Activated T-helper 2 cell treated with anti-CD3 and anti-CD28 coated beads, Interferon-gamma antibody, Interleukin-2, Interleukin-4, amounts not matched to agents 10 μg/mL and 5 μg/mL and 100 μg/mL, durations not matched to agents 14 hours and 24 hours and 36 hours (primary cell): ENCODE results near the gene ARL5C. TPM values are rescaled to one million over a fixed set of nuclear protein-coding genes. Genes with fewer than 3 reads are reported as not detected.

ENCODE experiments used
- DNase-seq: peaks from one replicate; pipeline ENCODE4 v3.0.0; 2021; ENCODE audit warnings: low spot score
- H3K27ac Mint-ChIP-seq: one replicate; pipeline ENCODE4 v1.8.0; 2021; ENCODE audit warnings: mixed read lengths
- H3K27me3 Mint-ChIP-seq: one replicate; pipeline ENCODE4 v1.8.0; 2021; ENCODE audit warnings: low read depth, mixed read lengths
- H3K36me3 Mint-ChIP-seq: one replicate; pipeline ENCODE4 v1.8.0; 2021; ENCODE audit warnings: low read depth, mixed read lengths
- H3K4me1 Mint-ChIP-seq: one replicate; pipeline ENCODE4 v1.8.0; 2021; ENCODE audit warnings: low read depth, mixed read lengths
- H3K4me3 Mint-ChIP-seq: one replicate; pipeline ENCODE4 v1.8.0; 2021; ENCODE audit warnings: low read depth, mild to moderate bottlenecking, moderate library complexity, mixed read lengths
- H3K9me3 Mint-ChIP-seq: one replicate; pipeline ENCODE4 v1.8.0; 2021; ENCODE audit warnings: mixed read lengths
- intact Hi-C: fragments of 100-400 bp; cut with micrococcal nuclease; formaldehyde crosslinking; loops from one replicate; pipeline ENCODE4 v1.15.1; 2023
- total RNA-seq: library from RNA; stranded (reverse); gene quantifications from 2 replicates; pipeline ENCODE4 v1.2.3, GENCODE V29; 2022

Gene ARL5C
- total RNA-seq, 1 donor from 2014 or later, result 0.07 TPM

DNA sequence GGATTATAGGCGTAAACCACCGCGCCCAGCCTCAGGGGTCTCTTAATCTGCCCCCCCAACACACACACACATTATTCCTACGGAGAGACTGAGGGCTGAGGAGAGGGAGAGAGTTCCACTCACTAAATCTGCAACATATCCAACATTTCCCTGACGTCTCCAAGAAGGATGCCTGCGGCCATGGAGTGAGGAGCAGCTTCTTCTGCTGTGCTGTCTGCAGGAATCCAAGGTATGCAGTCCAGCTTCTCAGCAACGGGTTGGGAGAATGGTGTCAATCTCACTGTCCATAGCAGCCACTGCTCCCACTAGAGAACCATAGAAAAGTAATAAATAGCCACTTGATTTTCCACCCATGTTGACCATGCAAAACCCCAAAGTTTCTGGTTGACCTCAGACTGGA is 9.5 kb downstream of the ARL5C start:
- Mint-ChIP-seq H3K27ac (no peak overlapping the region), H3K36me3 (no peaks in the 10 kb centered on the region), H3K4me3 (no peak overlapping the region), H3K4me1 (peaks cover 16% of the 10 kb centered on the region), H3K9me3 (no peaks in the 10 kb centered on the region), H3K27me3 (peaks cover 6% of the 10 kb centered on the region)
- DNase-seq, result no peak
- intact Hi-C loops, result no loop called here

DNA sequence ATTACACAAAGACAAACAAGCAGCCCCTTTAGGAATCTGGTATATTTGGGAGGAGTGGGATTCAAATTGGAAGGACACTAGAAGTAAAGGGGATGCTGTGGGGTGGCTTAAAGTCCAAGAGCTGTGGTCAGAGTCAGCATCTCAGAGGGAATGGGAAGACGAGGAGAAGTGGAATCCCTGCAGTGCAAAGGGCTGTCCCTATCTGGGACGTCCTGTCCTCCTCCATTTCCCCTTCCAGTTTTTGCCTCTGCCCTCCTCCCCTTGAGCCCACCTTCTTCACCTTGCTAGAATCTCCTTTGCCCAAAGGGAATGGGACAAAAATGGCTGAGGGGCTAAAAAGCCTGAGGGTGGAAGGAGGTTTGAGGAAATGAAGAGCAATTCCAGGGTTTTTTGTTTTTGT is 10.3 kb downstream of the ARL5C start:
- DNase-seq, result no peak
- Mint-ChIP-seq H3K4me3 (no peak overlapping the region), H3K4me1 (peaks cover 16% of the 10 kb centered on the region), H3K27ac (no peak overlapping the region), H3K9me3 (no peaks in the 10 kb centered on the region), H3K27me3 (peaks cover 8% of the 10 kb centered on the region), H3K36me3 (no peaks in the 10 kb centered on the region)
- intact Hi-C loops, result no loop called here

DNA sequence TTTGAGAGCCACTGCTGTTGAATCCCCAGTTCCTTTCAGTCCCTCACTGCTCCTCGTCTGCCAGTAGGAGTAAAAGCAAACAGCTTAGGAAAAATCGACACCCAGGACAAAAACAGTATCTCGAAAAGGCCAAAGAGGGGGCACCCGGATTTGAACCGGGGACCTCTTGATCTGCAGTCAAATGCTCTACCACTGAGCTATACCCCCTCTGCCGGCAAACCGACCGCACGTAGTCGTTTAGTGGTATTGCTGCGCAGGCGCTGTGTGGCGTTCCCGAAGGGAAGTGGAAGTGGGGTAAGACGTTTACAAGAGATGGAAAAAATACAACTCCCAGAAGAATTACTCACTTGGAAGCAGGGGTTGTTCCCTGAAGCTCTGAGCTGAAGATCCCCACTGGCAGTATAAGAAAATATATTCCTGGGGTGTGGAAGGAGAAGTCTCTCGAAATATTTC is 12.3 kb downstream of the ARL5C start:
- intact Hi-C loops, result loop anchor here (1.0 to 5.0 kb wide), 9 partner anchors 44 to 401 kb away; partner anchors contain the start of genes CACNB1, LASP1, PIP4K2B and PSMB3
- Mint-ChIP-seq H3K9me3 (no peaks in the 10 kb centered on the region), H3K4me1 (peaks cover 16% of the 10 kb centered on the region), H3K27ac (peak overlapping the region; percentile 84), H3K27me3 (peaks cover 26% of the 10 kb centered on the region), H3K36me3 (no peaks in the 10 kb centered on the region), H3K4me3 (peak overlapping the region; percentile 95)
- DNase-seq, result peak; percentile 84

DNA sequence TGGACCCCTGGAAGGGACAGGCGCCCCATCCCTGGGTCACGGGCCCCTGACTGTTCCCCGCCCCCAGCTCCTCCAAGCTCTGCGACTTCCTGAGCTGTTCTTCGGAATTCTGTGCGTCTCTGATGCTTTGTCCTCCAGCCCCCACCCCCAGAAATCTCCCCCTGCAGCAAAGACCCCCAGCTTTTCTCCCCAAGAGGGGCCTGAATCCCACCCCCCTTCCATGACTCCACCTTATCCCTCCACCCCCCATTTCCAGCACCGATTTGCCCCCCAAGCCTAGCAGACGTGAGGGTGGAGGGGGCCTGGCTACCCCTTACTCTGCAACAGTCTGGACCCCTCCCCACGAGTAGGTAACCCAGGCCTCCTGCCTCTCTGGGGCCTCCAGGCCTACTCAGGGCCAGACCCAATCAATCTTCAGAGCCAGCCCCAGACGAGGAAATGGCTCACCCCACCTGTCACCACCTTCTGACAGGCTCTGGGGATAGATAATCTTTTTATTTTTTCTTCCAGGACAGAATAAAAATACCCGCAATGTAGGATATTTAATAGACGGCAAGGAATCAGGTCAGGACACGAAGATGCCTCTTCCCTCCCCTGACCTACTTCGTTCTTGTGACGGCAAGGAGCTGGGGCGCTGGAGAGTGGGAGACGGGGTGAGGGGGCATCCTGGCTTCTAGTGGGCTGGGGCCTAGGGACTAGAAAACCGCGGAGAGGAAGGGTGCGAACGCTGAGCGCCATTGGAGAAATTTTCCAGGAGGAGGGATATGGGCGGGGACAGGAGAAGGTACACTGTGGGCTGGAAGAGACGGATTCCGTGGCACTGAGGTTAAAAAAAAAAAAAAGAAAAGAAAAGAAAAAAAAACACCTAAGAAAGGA is 13.8 kb downstream of the ARL5C start:
- no peaks in the 10 kb centered on the region for H3K36me3 Mint-ChIP-seq
- H3K9me3 Mint-ChIP-seq, result no peaks in the 10 kb centered on the region
- DNase-seq, result no peak
- H3K4me3 Mint-ChIP-seq, result peak overlapping the region; percentile 95
- peaks cover 29% of the 10 kb centered on the region for H3K27me3 Mint-ChIP-seq
- intact Hi-C loops, result loop anchor here (5.0 kb wide), 8 partner anchors 45 to 400 kb away; partner anchors contain the start of genes CACNB1, LASP1, PIP4K2B and PSMB3
- no peak overlapping the region for H3K27ac Mint-ChIP-seq
- peaks cover 16% of the 10 kb centered on the region for H3K4me1 Mint-ChIP-seq

DNA sequence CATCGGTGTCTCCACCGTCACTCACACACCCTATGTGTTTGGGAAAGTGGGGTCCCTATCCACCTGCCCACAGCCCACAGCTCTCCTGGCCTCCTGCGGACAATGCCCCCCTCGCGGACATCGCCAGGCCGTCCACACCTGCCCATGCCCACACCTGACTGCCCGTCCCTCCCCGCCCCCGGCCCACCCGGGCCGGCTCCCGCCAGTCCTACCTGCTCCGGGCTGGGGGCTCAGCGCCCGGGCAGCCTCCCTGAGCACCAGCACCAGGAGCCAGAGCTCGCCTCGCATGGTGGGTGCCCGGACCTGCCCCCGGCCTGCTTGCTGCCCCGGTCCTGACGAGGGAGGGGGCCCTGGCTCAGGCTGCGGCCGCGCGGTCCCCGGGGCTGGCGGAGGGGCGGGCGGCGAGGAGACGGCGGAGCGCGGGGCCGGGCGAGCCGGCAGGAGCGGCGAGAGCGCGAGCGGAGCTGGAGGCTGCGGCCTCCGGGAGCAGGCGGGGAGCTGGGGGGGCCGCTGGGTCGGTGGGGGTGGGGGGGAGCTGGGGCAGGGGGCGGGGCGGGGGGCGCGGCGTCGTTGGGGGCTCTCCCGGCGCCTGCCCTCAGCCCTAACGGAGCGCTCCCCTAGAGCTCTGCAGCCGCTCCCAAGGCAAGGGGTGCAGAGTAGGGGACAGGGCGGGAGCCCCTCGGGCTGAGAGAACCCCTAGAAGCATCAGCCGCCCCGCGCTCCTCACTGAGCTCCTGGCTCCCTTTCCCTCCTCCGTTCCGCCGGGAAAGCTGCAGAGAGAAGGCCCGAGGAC is 14.6 kb downstream of the ARL5C start, which contains the start of gene PLXDC1:
Gene PLXDC1, minus strand, starts transcription at position 488 of the 793 bp plus-strand sequence. Its CDS starts 200 bp downstream, at position 288.
- Mint-ChIP-seq H3K27ac (no peak within 1 kb of the TSS), H3K36me3 (no peaks in the 10 kb centered on the region), H3K4me1 (peaks cover 16% of the 10 kb centered on the region), H3K27me3 (peaks cover 29% of the 10 kb centered on the region), H3K4me3 (peak within 1 kb of the TSS; percentile 95), H3K9me3 (no peaks in the 10 kb centered on the region)
- DNase-seq, result no peak
- intact Hi-C loops, result loop anchor here (5.0 kb wide), 8 partner anchors 46 to 399 kb away; partner anchors contain the start of genes CACNB1, LASP1, PIP4K2B and PSMB3

DNA sequence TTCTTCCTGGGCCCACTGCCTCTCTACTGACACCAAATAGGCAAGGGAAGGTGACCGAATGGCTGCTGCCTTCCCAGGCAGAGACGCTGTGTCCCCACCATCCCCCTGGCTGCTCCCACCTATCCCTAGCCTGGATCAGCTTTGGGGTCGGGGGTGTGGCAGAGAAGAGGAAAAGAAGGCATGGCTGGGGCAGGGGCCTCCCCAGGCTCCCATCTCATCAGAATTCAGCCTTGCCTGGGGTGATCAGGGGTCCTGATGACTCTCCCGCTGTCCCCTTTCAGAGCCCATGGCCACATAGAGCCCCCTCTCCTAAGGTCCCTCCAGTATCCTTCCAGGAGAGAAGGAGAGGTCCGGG is 15.2 kb downstream of the ARL5C start:
- H3K4me3 Mint-ChIP-seq, result peak overlapping the region; percentile 23
- H3K27ac Mint-ChIP-seq, result no peak overlapping the region
- H3K9me3 Mint-ChIP-seq, result no peaks in the 10 kb centered on the region
- H3K36me3 Mint-ChIP-seq, result no peaks in the 10 kb centered on the region
- peaks cover 29% of the 10 kb centered on the region for H3K27me3 Mint-ChIP-seq
- DNase-seq, result no peak
- intact Hi-C loops, result loop anchor here (5.0 kb wide), 8 partner anchors 47 to 398 kb away; partner anchors contain the start of genes CACNB1, LASP1, PIP4K2B and PSMB3
- peaks cover 16% of the 10 kb centered on the region for H3K4me1 Mint-ChIP-seq

DNA sequence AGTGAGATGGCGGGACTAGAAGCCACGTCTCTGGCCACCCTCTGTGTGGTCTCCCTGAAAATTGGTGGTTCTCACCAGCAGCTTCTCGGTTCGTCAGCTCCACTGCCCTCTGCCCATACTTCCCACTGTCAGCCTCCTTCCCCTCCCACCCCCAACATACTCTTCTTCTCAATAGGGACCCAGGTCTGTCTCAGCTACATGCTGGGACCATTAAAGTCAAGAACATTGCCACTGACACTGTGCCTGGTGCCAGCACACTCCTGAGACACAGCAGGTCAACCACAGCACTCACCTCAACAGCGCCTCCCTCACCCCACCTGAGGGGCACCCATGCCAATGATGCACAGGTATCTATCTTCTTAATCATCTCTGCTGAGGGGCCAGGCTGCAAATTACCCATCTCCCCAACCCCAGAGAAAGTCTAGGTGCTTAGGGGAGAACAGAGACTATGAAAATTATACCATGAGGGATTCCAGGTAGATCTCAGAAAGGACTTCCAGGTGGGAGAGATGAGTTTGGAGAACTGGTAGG is 15.8 kb downstream of the ARL5C start:
- Mint-ChIP-seq H3K4me3 (peak overlapping the region; percentile 4), H3K9me3 (no peaks in the 10 kb centered on the region), H3K27me3 (peaks cover 29% of the 10 kb centered on the region), H3K4me1 (peaks cover 16% of the 10 kb centered on the region), H3K36me3 (no peaks in the 10 kb centered on the region), H3K27ac (no peak overlapping the region)
- intact Hi-C loops, result loop anchor here (5.0 kb wide), 8 partner anchors 47 to 398 kb away; partner anchors contain the start of genes CACNB1, LASP1, PIP4K2B and PSMB3
- no peak for DNase-seq

DNA sequence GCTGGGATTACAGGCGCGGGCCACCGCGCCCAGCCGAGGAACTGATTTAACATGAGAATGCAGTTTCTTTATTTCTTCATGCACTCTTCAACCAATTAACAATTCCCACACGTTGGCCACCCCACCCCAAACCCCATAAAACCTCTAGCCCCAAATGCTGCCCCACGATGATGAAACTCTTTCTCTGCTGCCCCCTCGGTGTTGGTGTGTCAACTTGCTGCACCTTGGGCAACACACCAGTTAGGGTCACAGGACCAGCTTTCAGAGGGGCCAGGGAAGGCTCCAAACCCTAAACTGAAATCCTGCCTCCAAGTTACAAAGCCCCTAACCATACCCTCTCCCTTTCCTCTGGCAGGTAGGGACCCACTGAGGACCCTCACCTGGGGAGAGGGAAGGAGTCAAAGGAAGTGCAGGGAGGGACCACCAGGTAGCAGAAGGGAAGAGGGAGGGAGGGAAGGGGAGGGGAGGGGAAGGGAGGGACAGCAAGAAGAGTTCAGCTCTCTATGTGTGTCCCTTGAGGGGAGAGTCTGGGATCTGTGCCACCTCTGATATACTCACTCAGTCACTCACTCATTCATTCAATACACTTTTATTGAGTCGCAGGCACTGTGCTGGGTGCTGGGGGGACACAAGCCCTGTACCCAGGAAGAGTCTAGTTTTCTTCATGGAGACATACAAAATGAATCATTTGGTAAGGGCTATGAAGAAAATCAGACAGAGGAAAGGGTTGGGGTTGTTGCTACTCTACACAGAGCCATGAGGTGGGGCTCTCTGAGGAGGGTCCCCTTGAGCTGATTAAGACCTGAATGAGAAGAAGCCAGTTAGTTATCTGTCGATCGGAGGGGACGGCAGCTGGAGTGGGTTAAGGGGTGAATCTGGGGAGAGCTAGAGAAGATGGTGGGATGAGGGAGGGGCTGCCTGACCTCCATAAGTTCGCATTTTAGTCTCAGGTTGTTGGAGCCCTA is 18.5 kb downstream of the ARL5C start:
- no peak for DNase-seq
- Mint-ChIP-seq H3K4me1 (peaks cover 8% of the 10 kb centered on the region), H3K27ac (no peak overlapping the region), H3K27me3 (peaks cover 29% of the 10 kb centered on the region), H3K4me3 (no peak overlapping the region), H3K36me3 (no peaks in the 10 kb centered on the region), H3K9me3 (no peaks in the 10 kb centered on the region)
- intact Hi-C loops, result no loop called here

DNA sequence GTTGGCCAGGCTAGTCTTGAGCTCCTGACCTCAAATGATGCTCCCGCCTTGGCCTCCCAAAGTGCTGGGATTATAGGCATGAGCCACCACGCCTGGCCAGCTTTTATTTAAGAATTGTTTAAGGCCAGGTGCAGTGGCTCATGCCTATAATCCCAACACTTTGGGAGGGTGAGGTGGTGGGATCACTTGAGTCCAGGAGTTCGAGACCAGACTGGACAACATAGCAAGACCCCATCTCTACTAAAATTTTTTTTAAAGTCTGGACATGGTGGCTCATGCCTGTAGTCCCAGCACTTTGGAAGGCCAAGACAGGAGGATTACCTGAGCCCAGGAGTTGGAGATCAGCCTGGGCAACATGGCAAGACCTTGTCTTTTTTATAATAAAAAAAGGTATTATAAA is 19.7 kb downstream of the ARL5C start:
- Mint-ChIP-seq H3K4me3 (no peak overlapping the region), H3K27ac (no peak overlapping the region), H3K27me3 (peaks cover 23% of the 10 kb centered on the region), H3K9me3 (no peaks in the 10 kb centered on the region), H3K4me1 (no peaks in the 10 kb centered on the region), H3K36me3 (no peaks in the 10 kb centered on the region)
- DNase-seq, result no peak
- intact Hi-C loops, result no loop called here

DNA sequence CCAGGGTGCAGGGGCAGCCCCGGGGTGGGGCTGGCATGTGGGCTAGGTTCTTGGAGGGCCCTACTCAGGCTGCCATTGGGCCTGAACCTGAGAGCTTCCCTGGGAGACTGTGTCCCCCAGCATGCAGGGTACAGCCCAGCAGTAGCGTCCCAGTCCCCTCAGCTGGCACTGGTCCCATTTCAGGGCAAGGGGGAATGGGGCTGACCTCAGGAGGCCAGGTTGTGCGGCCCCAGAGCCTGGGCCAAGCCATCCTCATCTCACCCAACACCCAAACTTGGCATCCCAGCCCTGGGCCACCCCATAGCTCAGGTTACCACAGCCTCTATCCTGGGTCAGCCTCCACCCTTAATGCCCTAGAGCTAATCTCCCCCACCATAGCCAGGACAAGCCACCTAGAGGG is 20.8 kb downstream of the ARL5C start:
- no peak for DNase-seq
- no peak overlapping the region for H3K4me3 Mint-ChIP-seq
- no peaks in the 10 kb centered on the region for H3K36me3 Mint-ChIP-seq
- H3K4me1 Mint-ChIP-seq, result no peaks in the 10 kb centered on the region
- H3K9me3 Mint-ChIP-seq, result no peaks in the 10 kb centered on the region
- intact Hi-C loops, result no loop called here
- H3K27me3 Mint-ChIP-seq, result peaks cover 15% of the 10 kb centered on the region
- H3K27ac Mint-ChIP-seq, result no peak overlapping the region

DNA sequence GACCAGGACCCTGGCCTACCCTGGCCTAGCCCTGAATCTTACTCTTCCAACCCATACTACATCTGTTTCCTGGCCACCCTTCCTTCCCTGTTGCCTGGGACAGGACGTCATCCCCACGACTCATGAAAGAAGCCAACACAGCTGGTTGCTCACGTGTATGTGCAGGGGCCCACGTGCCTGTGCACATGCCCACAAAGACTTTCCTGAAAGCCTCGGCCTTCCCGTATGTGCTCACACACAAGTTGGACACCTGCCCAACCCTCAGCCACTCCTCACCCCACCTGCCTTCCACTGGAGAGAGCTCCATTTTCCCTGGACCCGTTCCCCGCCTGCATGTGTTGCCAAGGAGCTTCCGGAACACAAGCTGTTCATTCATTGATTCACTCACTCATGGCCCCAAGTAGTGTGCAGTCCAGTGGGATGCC is 21.5 kb downstream of the ARL5C start:
- intact Hi-C loops, result no loop called here
- no peaks in the 10 kb centered on the region for H3K36me3 Mint-ChIP-seq
- H3K27me3 Mint-ChIP-seq, result peaks cover 8% of the 10 kb centered on the region
- no peaks in the 10 kb centered on the region for H3K4me1 Mint-ChIP-seq
- DNase-seq, result no peak
- no peak overlapping the region for H3K4me3 Mint-ChIP-seq
- H3K27ac Mint-ChIP-seq, result no peak overlapping the region
- no peaks in the 10 kb centered on the region for H3K9me3 Mint-ChIP-seq
